A673 (cell line): Measurements from ENCODE around the gene HPSE2. TPM values are rescaled to one million over a fixed set of nuclear protein-coding genes. Genes with fewer than 3 reads are reported as not detected.

Experiments used
- BruUV-seq: library from RNA; stranded (reverse); fragments of 400-500 nt; replicated peaks from 2 replicates; lab custom pipeline; 2021; lab: Mats Ljungman, UMichigan
- CTCF ChIA-PET: fragments of 300-600 bp; sonication (Branson Sonifier 250); formaldehyde crosslinking; loops from one replicate; lab custom pipeline; 2022; ENCODE audit warnings: antibody characterized with exemption; lab: Charles Lee
- POLR2A ChIA-PET: fragments of 300-600 bp; sonication (Branson Sonifier 250); formaldehyde crosslinking; loops from one replicate; lab custom pipeline; 2022; ENCODE audit warnings: antibody characterized with exemption; ENCODE audit not compliant: low non-redundant PET; lab: Charles Lee
- DNase-seq: peaks from one replicate; pipeline ENCODE4 v3.0.0-alpha.2; 2015; ENCODE audit warnings: low spot score
- H3K27ac ChIP-seq: fragments of 200-600 bp; sonication (generic); 2 replicates; pipeline ENCODE4 v1.5.1; 2016; ENCODE audit warnings: mixed run types, low read depth, mild to moderate bottlenecking, mixed read lengths, antibody characterized with exemption, low read length; ENCODE audit not compliant: poor library complexity, severe bottlenecking
- H3K27me3 ChIP-seq: fragments of 200-600 bp; sonication (generic); replicated peaks from 2 replicates; pipeline ENCODE4 v1.6.1; 2017; ENCODE audit warnings: mixed run types, low read depth, mild to moderate bottlenecking, mixed read lengths, antibody characterized with exemption, low read length; ENCODE audit not compliant: insufficient read depth, poor library complexity
- H3K36me3 ChIP-seq: fragments of 200-600 bp; sonication (generic); 2 replicates; pipeline ENCODE4 v1.6.1; 2016; ENCODE audit warnings: mixed run types, mild to moderate bottlenecking, mixed read lengths, antibody characterized with exemption, low read length; ENCODE audit not compliant: insufficient read depth, poor library complexity, severe bottlenecking
- H3K4me1 ChIP-seq: fragments of 200-600 bp; sonication (generic); 2 replicates; pipeline ENCODE4 v1.6.1; 2017; ENCODE audit warnings: mixed run types, mild to moderate bottlenecking, mixed read lengths, antibody characterized with exemption, low read length; ENCODE audit not compliant: insufficient read depth, poor library complexity, severe bottlenecking
- H3K4me3 ChIP-seq: fragments of 200-600 bp; sonication (generic); 2 replicates; pipeline ENCODE4 v1.5.1; 2016; ENCODE audit warnings: low read depth, mixed run types, mild to moderate bottlenecking, mixed read lengths, low read length; ENCODE audit not compliant: poor library complexity, severe bottlenecking
- H3K9me3 ChIP-seq: fragments of 200-600 bp; sonication (generic); 2 replicates; pipeline ENCODE4 v1.6.1; 2016; ENCODE audit warnings: mixed run types, low read depth, mild to moderate bottlenecking, mixed read lengths, antibody characterized with exemption, low read length; ENCODE audit not compliant: poor library complexity, severe bottlenecking
- EZH2 ChIP-seq: fragments of 200-600 bp; sonication (generic); IDR thresholded peaks from 2 replicates; pipeline ENCODE4 v1.6.1; 2017; ENCODE audit warnings: borderline replicate concordance, low read depth, mild to moderate bottlenecking, mixed read lengths, antibody characterized with exemption, low read length; ENCODE audit not compliant: poor library complexity, severe bottlenecking
- intact Hi-C: fragments of 100-400 bp; cut with micrococcal nuclease; formaldehyde crosslinking; loops from one replicate; pipeline ENCODE4 v1.10.0; 2022; ENCODE audit not compliant: unreplicated experiment
- total RNA-seq: library from RNA; stranded (reverse); gene quantifications from 2 replicates; pipeline ENCODE4 v1.2.3, GENCODE V29; 2021
- TF ChIP-seq, protein P1 (sequence below): fragments of 300-800, 200-600 bp; sonication (generic); conservative IDR thresholded peaks from 2 replicates; pipeline ENCODE4 v1.5.1; 2017; ENCODE audit warnings: low read depth, mild to moderate bottlenecking, antibody characterized with exemption, low read length, moderate library complexity, mixed read lengths

HPSE2 gene
- total RNA-seq, 1 experiment from 2014 or later: not detected

DNA sequence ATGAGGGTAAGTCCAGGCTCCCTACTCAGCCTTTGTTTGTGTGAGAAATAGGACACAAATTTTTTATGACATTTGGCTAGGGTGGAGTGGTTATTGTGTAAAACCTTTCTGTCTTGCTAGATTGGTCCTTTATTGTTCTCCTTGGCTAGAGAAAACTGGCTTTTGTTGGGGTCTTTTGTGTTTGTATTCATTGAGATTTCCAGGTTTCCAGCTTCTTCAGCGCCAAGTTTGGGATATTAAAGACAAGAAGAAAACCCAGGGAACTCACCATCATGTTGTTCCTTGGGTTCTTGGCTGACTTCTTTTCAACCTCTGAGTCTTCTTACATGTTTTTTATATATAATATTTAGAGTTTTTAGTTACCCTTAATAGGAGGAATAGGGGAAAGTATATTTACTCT is 310.0 kb downstream of the HPSE2 start:
- CTCF ChIA-PET: no interaction called here
- no TSS peak for BruUV-seq

DNA sequence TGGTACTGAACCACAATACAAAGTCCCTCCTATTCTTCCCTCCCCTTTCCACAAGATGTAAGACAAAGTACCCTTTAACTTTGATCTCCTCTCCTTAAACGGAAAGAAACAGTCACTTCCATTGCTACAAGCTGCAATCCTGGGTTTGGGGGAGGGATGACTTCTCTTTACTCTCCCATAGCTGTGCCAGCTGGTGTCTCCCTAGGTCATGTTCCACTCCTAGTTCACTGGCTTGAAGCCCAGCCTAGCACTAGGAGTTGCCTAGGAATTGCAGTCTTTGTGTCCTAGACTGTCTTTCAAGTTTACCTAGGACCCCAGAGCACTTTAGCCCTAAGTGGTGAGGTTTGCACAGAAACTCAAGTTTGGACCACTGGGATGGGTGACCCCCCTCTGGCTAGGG is 311.1 kb downstream of the HPSE2 start:
- ChIA-PET POLR2A (no interaction called here), CTCF (no interaction called here)
- intact Hi-C loops: no loop called here
- Histone ChIP-seq H3K9me3 (no peaks in the 10 kb centered on the region), H3K27ac (no peak overlapping the region), H3K4me3 (no peak overlapping the region), H3K27me3 (no peaks in the 10 kb centered on the region), H3K4me1 (no peaks in the 10 kb centered on the region), H3K36me3 (no peaks in the 10 kb centered on the region)
- no peak for DNase-seq
- no peak for TF ChIP-seq EZH2
- TF ChIP-seq, protein P1, sequence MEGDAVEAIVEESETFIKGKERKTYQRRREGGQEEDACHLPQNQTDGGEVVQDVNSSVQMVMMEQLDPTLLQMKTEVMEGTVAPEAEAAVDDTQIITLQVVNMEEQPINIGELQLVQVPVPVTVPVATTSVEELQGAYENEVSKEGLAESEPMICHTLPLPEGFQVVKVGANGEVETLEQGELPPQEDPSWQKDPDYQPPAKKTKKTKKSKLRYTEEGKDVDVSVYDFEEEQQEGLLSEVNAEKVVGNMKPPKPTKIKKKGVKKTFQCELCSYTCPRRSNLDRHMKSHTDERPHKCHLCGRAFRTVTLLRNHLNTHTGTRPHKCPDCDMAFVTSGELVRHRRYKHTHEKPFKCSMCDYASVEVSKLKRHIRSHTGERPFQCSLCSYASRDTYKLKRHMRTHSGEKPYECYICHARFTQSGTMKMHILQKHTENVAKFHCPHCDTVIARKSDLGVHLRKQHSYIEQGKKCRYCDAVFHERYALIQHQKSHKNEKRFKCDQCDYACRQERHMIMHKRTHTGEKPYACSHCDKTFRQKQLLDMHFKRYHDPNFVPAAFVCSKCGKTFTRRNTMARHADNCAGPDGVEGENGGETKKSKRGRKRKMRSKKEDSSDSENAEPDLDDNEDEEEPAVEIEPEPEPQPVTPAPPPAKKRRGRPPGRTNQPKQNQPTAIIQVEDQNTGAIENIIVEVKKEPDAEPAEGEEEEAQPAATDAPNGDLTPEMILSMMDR: no peak
- no TSS peak for BruUV-seq

More for the DNA sequence above, 310.0 kb downstream of the HPSE2 start:
- no peak for TF ChIP-seq EZH2
- TF ChIP-seq, protein P1: no peak
- Histone ChIP-seq H3K4me1 (no peaks in the 10 kb centered on the region), H3K9me3 (no peaks in the 10 kb centered on the region), H3K27me3 (no peaks in the 10 kb centered on the region), H3K27ac (no peak overlapping the region), H3K4me3 (no peak overlapping the region), H3K36me3 (no peaks in the 10 kb centered on the region)
- DNase-seq: no peak
- intact Hi-C loops: no loop called here
- POLR2A ChIA-PET: no interaction called here

DNA sequence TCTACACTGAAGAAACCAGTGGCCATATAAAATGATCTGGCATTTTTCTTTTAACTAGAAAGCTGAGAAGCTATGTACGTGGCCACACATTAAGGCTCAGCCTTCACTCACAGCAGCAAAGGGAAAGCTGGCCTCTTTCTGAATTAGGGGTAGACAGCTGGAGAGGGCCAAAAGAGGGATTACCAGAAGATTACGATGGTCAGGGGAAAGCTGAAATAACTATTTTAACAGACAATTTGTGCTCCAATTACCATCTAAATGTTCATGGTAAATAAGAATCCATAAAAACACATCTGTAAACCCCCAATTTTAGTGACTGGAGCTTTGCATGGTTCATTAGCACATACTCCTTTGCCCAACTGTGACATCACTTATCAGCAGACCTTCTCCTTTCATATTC is 314.3 kb downstream of the HPSE2 start:
- Histone ChIP-seq H3K27me3 (no peaks in the 10 kb centered on the region), H3K9me3 (no peaks in the 10 kb centered on the region), H3K4me1 (no peaks in the 10 kb centered on the region), H3K36me3 (no peaks in the 10 kb centered on the region), H3K4me3 (no peak overlapping the region), H3K27ac (no peak overlapping the region)
- DNase-seq: no peak
- ChIA-PET CTCF (no interaction called here), POLR2A (no interaction called here)
- TF ChIP-seq, protein P1: no peak
- no peak for TF ChIP-seq EZH2
- BruUV-seq: no TSS peak
- intact Hi-C loops: no loop called here
